ENCODE measurements around the gene TMEM263. TPM values are rescaled to one million over a fixed set of nuclear protein-coding genes. Genes with fewer than 3 reads are reported as not detected.

The TMEM263 gene
- polyA plus RNA-seq, 3 donors, result 78.9 to 83.4 (median 80.9) TPM

Other genes with a start within 250 kb of the TMEM263 start
- gene RIC8B, start 181.2 kb upstream of the TMEM263 start, polyA plus RNA-seq (ENCODE audit: insufficient read length in 3 of 3), result 10 to 100 TPM; 23.8 to 30.3 (median 26.7) TPM
- 10 to 100 TPM; 28.6 to 34.2 (median 33.9) TPM for gene MTERF2, start 31.2 kb downstream of the TMEM263 start, polyA plus RNA-seq (ENCODE audit: insufficient read length in 3 of 3)
- gene CRY1, start 137.6 kb downstream of the TMEM263 start, polyA plus RNA-seq (ENCODE audit: insufficient read length in 3 of 3), result 10 to 100 TPM; 28.5 to 32.2 (median 30.8) TPM